Large intestine (tissue), 3 donors: ENCODE measurements around the gene CLINT1. TPM values are rescaled to one million over a fixed set of nuclear protein-coding genes. Genes with fewer than 3 reads are reported as not detected.

Source experiments
- DNase-seq, 2 donors: peaks; one replicate each; pipeline versions ENCODE4 v3.0.0 to v3.0.0-alpha.2; 2013
- H3K27ac ChIP-seq: one replicate; pipeline ENCODE4 v1.5.1; 2013; ENCODE audit warnings: low read length
- H3K27me3 ChIP-seq: 2 replicates; pipeline ENCODE4 v1.6.1; 2013; ENCODE audit warnings: low read length; ENCODE audit not compliant: control insufficient read depth, insufficient read depth
- H3K36me3 ChIP-seq: 2 replicates; pipeline ENCODE4 v1.6.1; 2013; ENCODE audit warnings: low read length; ENCODE audit not compliant: control insufficient read depth, insufficient read depth
- H3K4me1 ChIP-seq: one replicate; pipeline ENCODE4 v1.6.1; 2013; ENCODE audit warnings: low read length; ENCODE audit not compliant: control insufficient read depth, insufficient read depth
- H3K4me3 ChIP-seq: one replicate; pipeline ENCODE4 v1.5.1; 2013; ENCODE audit warnings: low read length
- H3K9me3 ChIP-seq: one replicate; pipeline ENCODE4 v1.6.1; 2013; ENCODE audit warnings: mild to moderate bottlenecking, low read depth, low read length, moderate library complexity; ENCODE audit not compliant: control insufficient read depth
- WGBS: methylation state at CpG from one replicate; pipeline ENCODE4 v1.1.5; 2013; ENCODE audit warnings: low lambda C conversion rate; ENCODE audit not compliant: insufficient coverage; 5-methylcytosine and 5-hydroxymethylcytosine counted together
- polyA plus RNA-seq: library from polyadenylated mRNA; unstranded; fragments of 120-200 nt; gene quantifications from one replicate; pipeline ENCODE4 v1.2.1, GENCODE V29; 2013

Gene CLINT1
- polyA plus RNA-seq, 1 donor = 117 TPM

DNA sequence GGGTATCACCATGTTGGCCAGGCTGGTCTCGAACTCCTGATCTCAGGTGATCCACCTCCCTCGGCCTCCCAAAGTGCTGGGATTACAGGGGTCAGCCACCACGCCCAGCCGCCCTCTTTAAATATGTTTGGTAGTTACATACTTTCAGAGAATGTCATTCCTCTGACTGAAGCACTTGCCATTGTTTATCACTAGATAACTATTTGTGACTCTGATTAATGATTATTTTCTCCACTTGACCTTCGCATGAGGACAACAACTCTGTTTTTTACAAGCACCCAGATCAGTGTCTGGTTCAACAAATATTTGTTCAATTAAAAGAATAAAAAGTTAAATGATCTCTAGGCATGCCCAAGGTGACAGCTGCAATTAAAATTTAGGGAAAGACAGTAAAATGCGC, 56.2 kb downstream of the CLINT1 start:
- 100% methylated on average over 1 of the region's 6 CpGs for WGBS
- H3K36me3 ChIP-seq = peaks cover 32% of the 10 kb centered on the region
- H3K27ac ChIP-seq = no peak overlapping the region
- H3K9me3 ChIP-seq = no peaks in the 10 kb centered on the region
- no peak overlapping the region for H3K4me3 ChIP-seq
- DNase-seq = no peak
- H3K27me3 ChIP-seq = no peaks in the 10 kb centered on the region
- no peaks in the 10 kb centered on the region for H3K4me1 ChIP-seq

DNA sequence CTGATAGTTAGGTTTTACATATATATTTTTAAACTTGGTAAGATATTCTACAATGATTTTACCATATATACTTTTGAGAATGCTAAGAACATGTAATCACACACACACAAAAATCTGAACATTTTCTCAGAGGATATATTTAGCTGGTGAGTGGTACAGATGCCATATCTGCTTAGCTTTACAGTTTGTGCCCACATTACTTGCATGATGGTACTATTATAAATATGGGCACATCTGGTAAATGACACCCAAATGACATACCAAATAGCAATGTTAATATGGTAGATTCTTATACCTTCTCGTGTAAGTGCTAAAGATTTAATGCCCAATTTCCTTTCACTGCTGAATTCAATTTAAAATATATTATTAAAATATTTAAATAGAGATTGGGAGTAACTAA, 58.8 kb downstream of the CLINT1 start:
- no peaks in the 10 kb centered on the region for H3K9me3 ChIP-seq
- no peak overlapping the region for H3K27ac ChIP-seq
- DNase-seq = no peak
- peaks cover 31% of the 10 kb centered on the region for H3K36me3 ChIP-seq
- 100% methylated on average over 1 of the region's 1 CpG for whole genome bisulfite sequencing
- no peaks in the 10 kb centered on the region for H3K27me3 ChIP-seq
- H3K4me3 ChIP-seq = no peak overlapping the region
- no peaks in the 10 kb centered on the region for H3K4me1 ChIP-seq

DNA sequence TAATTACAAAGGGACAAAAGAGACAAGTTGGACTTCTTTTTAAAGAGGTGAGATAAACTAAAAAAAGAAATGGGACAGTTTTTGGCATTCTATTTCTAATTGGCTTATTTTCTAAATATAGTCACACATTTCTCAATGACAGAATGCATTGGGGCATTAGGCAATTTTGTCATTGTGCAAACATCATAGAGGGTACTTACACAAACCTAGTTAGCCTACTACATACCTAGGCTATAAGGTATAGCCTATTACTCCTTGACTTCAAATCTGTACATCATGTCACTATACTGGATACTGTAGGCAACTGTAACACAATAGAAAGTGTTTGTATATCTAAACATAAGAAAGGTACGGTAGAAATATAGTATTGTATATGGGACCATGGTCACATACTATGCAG, 59.4 kb downstream of the CLINT1 start:
- Histone ChIP-seq H3K4me3 (no peak overlapping the region), H3K4me1 (no peaks in the 10 kb centered on the region), H3K27ac (no peak overlapping the region), H3K27me3 (no peaks in the 10 kb centered on the region), H3K36me3 (peaks cover 27% of the 10 kb centered on the region), H3K9me3 (no peaks in the 10 kb centered on the region)
- no peak for DNase-seq
- WGBS = 100% methylated on average over 1 of the region's 1 CpG

DNA sequence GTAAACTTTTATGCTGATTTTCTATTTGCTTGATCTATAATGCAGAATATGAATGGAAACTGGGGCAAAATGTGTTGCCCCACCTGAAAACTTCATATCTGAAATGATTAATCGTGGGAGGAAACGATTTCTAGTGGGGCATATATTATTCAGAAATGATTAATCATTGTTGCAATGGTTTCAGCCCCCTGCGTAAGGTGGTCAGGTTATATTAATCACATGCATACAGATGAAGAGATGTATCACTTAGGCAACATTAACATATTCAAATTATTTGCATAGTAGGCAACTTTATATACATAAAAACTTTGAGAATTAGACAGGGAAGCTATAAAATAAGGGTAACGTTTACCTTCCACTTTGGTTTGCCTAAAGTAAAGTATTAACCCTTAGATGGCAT, 65.6 kb downstream of the CLINT1 start:
- H3K36me3 ChIP-seq = peaks cover 32% of the 10 kb centered on the region
- no peak for DNase-seq
- no peaks in the 10 kb centered on the region for H3K27me3 ChIP-seq
- no peak overlapping the region for H3K4me3 ChIP-seq
- WGBS = 80% methylated on average over 1 of the region's 4 CpGs
- H3K4me1 ChIP-seq = no peaks in the 10 kb centered on the region
- H3K27ac ChIP-seq = no peak overlapping the region
- H3K9me3 ChIP-seq = no peaks in the 10 kb centered on the region

DNA sequence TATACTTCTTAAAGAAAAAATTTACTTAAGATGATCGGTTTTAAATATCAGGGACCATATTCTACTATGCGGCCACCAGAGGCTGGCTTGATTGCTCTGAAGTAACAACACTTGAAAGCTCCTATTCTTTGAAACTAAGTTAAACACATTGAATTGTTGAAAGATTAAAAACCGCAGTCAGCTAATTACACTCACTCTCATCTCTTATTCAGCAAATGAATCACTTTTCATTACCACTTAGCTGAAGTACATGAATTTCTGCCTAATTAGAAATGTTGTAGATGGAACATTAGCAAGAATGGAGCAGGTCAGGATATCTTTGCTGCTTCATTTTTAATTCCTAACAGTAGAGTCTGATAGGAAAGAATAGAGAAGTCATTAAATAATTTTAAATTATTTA, 73.1 kb downstream of the CLINT1 start:
- no peak for DNase-seq
- Histone ChIP-seq H3K4me3 (no peak overlapping the region), H3K27me3 (no peaks in the 10 kb centered on the region), H3K36me3 (peaks cover 29% of the 10 kb centered on the region), H3K9me3 (no peaks in the 10 kb centered on the region), H3K27ac (no peak overlapping the region), H3K4me1 (no peaks in the 10 kb centered on the region)
- 100% methylated on average over 1 of the region's 3 CpGs for WGBS

DNA sequence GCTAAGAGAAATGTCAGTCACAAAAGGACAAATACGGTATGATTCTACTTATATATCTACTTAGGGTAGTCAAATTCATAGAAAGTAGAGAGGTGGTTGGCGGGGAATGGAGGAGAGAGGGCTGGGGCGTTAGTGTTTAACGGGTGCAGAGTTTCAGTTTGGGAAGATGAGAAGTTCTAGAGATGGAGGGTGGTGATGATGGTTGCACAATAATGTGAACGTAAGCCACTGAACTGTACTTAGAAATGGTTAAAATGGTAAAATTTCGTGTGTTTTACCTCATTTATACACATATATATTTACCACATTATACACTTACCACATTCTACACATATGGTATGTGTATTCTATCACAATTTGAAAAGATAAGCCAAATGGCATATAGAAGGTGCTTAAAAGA, 79.7 kb downstream of the CLINT1 start:
- H3K36me3 ChIP-seq = peaks cover 3% of the 10 kb centered on the region
- 75% methylated on average over 3 of the region's 6 CpGs for WGBS
- no peak overlapping the region for H3K27ac ChIP-seq
- H3K27me3 ChIP-seq = no peaks in the 10 kb centered on the region
- no peak overlapping the region for H3K4me3 ChIP-seq
- H3K9me3 ChIP-seq = no peaks in the 10 kb centered on the region
- no peak for DNase-seq
- H3K4me1 ChIP-seq = no peaks in the 10 kb centered on the region

DNA sequence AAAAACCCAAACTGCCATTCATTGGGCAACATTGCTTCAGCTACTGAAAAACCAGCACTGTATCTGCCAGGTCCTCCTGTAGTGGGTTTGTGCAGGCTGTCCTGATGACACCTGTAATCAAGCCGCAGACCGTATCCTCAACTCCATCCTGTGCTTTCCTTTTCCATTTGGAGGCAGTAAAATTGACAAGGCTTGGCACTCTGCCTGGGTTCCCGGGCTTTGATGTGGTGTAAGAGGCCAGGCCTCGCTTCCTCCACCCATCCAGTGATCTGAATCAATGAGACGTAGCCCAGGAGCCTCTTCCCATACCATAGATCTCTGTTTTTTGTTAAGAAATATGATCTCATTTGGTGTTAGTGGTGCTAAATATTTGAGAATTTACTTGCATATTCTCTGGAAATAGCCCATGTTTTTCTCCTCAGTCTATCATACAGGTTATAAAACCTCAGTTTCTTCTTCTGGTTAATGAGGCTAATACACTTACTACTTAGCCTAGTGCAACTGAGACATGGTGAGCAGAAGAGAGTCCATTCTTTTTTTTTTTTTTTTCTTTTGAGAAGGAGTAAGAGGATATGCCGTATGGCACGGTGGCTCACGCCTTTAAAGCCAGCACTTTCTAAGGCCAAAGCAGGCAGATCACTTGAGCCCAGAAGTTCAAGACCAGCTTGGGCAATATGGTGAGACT, 80.7 kb downstream of the CLINT1 start:
- WGBS = 60% methylated on average over 1 of the region's 8 CpGs
- no peak overlapping the region for H3K27ac ChIP-seq
- H3K9me3 ChIP-seq = no peaks in the 10 kb centered on the region
- H3K4me1 ChIP-seq = no peaks in the 10 kb centered on the region
- no peaks in the 10 kb centered on the region for H3K27me3 ChIP-seq
- no peak overlapping the region for H3K4me3 ChIP-seq
- DNase-seq = no peak
- no peaks in the 10 kb centered on the region for H3K36me3 ChIP-seq

DNA sequence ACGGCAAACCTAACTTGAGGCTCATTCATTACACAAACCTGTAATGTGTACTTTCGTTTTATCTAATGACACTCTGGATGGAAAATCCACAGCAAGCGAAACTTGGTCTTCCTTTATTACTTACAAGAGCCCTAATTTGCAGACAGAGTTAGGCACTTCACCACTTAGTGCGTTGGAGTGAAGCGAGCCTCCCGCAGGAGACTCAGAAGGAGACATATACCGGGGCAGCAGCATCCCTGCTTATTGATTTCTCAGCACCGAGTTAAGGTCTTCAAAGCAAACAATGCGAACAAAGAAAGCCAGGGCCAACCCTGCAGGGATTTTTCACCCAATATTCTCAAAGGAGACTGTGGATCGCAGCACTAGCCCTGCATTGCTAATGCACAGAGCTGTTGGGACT, 86.8 kb downstream of the CLINT1 start:
- Histone ChIP-seq H3K4me3 (no peak overlapping the region), H3K9me3 (no peaks in the 10 kb centered on the region), H3K4me1 (no peaks in the 10 kb centered on the region), H3K27me3 (no peaks in the 10 kb centered on the region), H3K36me3 (no peaks in the 10 kb centered on the region), H3K27ac (no peak overlapping the region)
- WGBS = 59% methylated on average over 3 of the region's 10 CpGs
- no peak for DNase-seq

DNA sequence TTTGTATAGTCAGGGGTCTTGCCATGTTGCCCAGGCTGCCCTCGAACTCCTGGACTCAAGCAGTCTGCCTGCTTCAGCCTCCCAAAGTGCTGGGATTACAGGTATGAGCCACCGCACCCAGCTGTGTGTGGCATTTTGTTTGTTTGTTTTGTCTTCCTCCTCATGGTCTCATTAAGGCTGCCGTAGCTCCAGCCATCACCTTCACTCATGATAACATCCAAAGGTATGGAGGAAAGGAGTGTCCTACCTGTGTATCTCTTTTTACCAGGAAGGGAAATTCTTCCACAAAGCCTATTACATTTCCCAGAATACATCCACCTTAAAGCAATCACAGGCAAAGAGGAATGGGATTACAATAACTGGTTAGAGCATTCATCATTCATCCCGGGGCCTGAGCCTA, 88.3 kb downstream of the CLINT1 start:
- Histone ChIP-seq H3K4me3 (no peak overlapping the region), H3K36me3 (no peaks in the 10 kb centered on the region), H3K4me1 (no peaks in the 10 kb centered on the region), H3K27me3 (no peaks in the 10 kb centered on the region), H3K9me3 (no peaks in the 10 kb centered on the region), H3K27ac (no peak overlapping the region)
- WGBS = no CpG with 5 or more reads among the region's 4 CpGs
- no peak for DNase-seq

DNA sequence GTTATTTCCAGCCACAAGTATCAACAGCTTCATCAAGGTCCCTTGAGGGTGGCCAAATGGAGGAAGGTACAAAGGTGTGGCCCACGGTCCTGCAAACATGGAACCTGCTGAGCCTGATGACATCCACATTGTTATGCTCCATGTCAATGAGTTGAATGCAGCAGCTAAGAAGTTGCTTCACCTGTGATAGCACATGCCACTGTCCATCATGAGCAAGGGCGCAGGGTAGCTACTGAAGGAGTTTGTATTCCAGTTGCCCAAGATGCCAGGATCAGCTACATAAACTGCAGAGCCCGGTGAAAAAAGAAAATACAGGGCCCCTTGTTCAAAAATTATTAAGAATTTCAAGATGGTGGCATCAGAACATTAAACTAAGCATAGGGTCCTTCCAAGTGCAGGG, 91.3 kb downstream of the CLINT1 start:
- DNase-seq = no peak
- no peaks in the 10 kb centered on the region for H3K9me3 ChIP-seq
- H3K4me1 ChIP-seq = no peaks in the 10 kb centered on the region
- H3K27me3 ChIP-seq = no peaks in the 10 kb centered on the region
- H3K27ac ChIP-seq = no peak overlapping the region
- no peaks in the 10 kb centered on the region for H3K36me3 ChIP-seq
- no peak overlapping the region for H3K4me3 ChIP-seq
- WGBS = no CpG with 5 or more reads among the region's 3 CpGs

DNA sequence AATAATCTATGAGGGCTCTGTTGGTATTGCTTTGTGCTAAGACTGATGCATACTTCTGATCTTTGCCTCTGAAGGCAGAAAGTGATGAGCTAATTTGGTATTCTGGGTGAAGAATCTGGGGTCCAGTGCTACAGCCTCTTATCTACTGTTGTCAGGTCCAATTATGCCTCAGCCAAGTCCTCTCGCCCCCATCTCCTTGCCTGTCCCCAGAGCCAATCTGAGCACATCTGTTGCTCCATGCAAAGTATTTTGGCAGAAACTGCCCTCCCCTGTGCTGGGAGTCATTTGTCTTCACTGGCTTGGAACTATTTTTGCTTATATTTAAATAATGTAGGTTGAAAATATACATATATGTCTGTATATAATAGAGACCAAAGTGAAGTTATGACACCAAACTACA, 92.0 kb downstream of the CLINT1 start:
- Histone ChIP-seq H3K36me3 (no peaks in the 10 kb centered on the region), H3K27ac (no peak overlapping the region), H3K4me1 (no peaks in the 10 kb centered on the region), H3K9me3 (no peaks in the 10 kb centered on the region), H3K4me3 (no peak overlapping the region), H3K27me3 (no peaks in the 10 kb centered on the region)
- WGBS = 80% methylated on average over 1 of the region's 1 CpG
- DNase-seq = no peak
